Measurements from ENCODE around the gene WHRN.

Gene WHRN

GRCh38 chr9:114501796-114502682 lies 3.2 kb downstream of the WHRN start:
- POLR2A ChIA-PET: interaction anchor here (0.8 to 5.8 kb wide), 8 partner anchors 9 to 153 kb away, joined by 3 to 46 read pairs (median 3); partner anchors contain the start of genes ATP6V1G1 and TMEM268
- CTCF ChIA-PET: interaction anchor here (1.1 to 1.9 kb wide), 3 partner anchors 15 to 151 kb away, joined by 3 to 4 read pairs (median 3); no protein-coding TSS in a partner anchor
- DNase-seq (ENCODE audit: extremely low spot score): peak; percentile 37
- no peak for TF ChIP-seq L3MBTL2 (conservative IDR thresholded peaks at IDR 0.05)
- TF ChIP-seq NFRKB (IDR thresholded peaks at IDR 0.05): no peak
- TF ChIP-seq CTBP1 (IDR thresholded peaks at IDR 0.05; ENCODE audit: borderline replicate concordance): no peak
- no peak for TF ChIP-seq TARDBP (IDR thresholded peaks at IDR 0.05)
- no peak for TF ChIP-seq SUZ12 (IDR thresholded peaks at IDR 0.05)
- no peak for TF ChIP-seq ELF4 (IDR thresholded peaks at IDR 0.05)
- no peak for TF ChIP-seq BHLHE40 (IDR thresholded peaks at IDR 0.05; ENCODE audit: borderline replicate concordance)
- TF ChIP-seq FOXK2 (IDR thresholded peaks at IDR 0.05): no peak
- no peak for TF ChIP-seq HDGF (IDR thresholded peaks at IDR 0.05; ENCODE audit: borderline replicate concordance)
- TF ChIP-seq LEF1 (IDR thresholded peaks at IDR 0.05; ENCODE audit: borderline replicate concordance): no peak
- no peak for TF ChIP-seq FOXA1 (IDR thresholded peaks at IDR 0.05)

GRCh38 chr9:114500697-114501292 lies 4.5 kb downstream of the WHRN start:
- TF ChIP-seq LEF1 (IDR thresholded peaks at IDR 0.05; ENCODE audit: borderline replicate concordance): no peak
- TF ChIP-seq FOXA1 (IDR thresholded peaks at IDR 0.05): no peak
- TF ChIP-seq ARNT (IDR thresholded peaks at IDR 0.05): no peak
- no peak for TF ChIP-seq HDGF (IDR thresholded peaks at IDR 0.05; ENCODE audit: borderline replicate concordance)
- no peak for TF ChIP-seq FOXK2 (IDR thresholded peaks at IDR 0.05)
- no peak for TF ChIP-seq ZNF384 (IDR thresholded peaks at IDR 0.05)
- no peak for DNase-seq (ENCODE audit: extremely low spot score)
- ChIA-PET CTCF (no interaction called here), POLR2A (interaction anchor here (0.9 to 5.8 kb wide), 3 partner anchors 87 to 218 kb away, joined by 3 to 46 read pairs (median 3); partner anchors contain the start of gene ATP6V1G1)

- ChIA-PET CTCF (no interaction called here), POLR2A (interaction anchor here (0.9 to 5.8 kb wide), 2 partner anchors 88 to 218 kb away, joined by 3 to 46 read pairs; partner anchors contain the start of gene ATP6V1G1)
- no peak for DNase-seq (ENCODE audit: extremely low spot score)
- no peak for TF ChIP-seq FOXA1 (IDR thresholded peaks at IDR 0.05)
- no peak for TF ChIP-seq ZNF384 (IDR thresholded peaks at IDR 0.05)
- TF ChIP-seq LEF1 (IDR thresholded peaks at IDR 0.05; ENCODE audit: borderline replicate concordance): no peak
- no peak for TF ChIP-seq BHLHE40 (IDR thresholded peaks at IDR 0.05; ENCODE audit: borderline replicate concordance)
- no peak for TF ChIP-seq SUZ12 (IDR thresholded peaks at IDR 0.05)
Measured at GRCh38 chr9:114499941-114500696, 5.2 kb downstream of the WHRN start.

GRCh38 chr9:114499528-114499927 lies 5.7 kb downstream of the WHRN start:
- no peak for DNase-seq (ENCODE audit: extremely low spot score)
- TF ChIP-seq FOXM1 (IDR thresholded peaks at IDR 0.05; ENCODE audit: borderline replicate concordance): no peak
- TF ChIP-seq PKNOX1 (IDR thresholded peaks at IDR 0.05): no peak
- no peak for TF ChIP-seq LEF1 (IDR thresholded peaks at IDR 0.05; ENCODE audit: borderline replicate concordance)
- TF ChIP-seq ELF4 (IDR thresholded peaks at IDR 0.05): no peak
- no peak for TF ChIP-seq ARNT (IDR thresholded peaks at IDR 0.05)
- no peak for TF ChIP-seq BHLHE40 (IDR thresholded peaks at IDR 0.05; ENCODE audit: borderline replicate concordance)
- no peak for TF ChIP-seq SP1 (IDR thresholded peaks at IDR 0.05)
- TF ChIP-seq CTBP1 (IDR thresholded peaks at IDR 0.05; ENCODE audit: borderline replicate concordance): no peak
- TF ChIP-seq TARDBP (IDR thresholded peaks at IDR 0.05): no peak
- no peak for TF ChIP-seq SUZ12 (IDR thresholded peaks at IDR 0.05)
- TF ChIP-seq FOXK2 (IDR thresholded peaks at IDR 0.05): no peak
- TF ChIP-seq NFRKB (IDR thresholded peaks at IDR 0.05): no peak
- TF ChIP-seq L3MBTL2 (conservative IDR thresholded peaks at IDR 0.05): no peak
- TF ChIP-seq ZNF384 (IDR thresholded peaks at IDR 0.05): no peak
- no peak for TF ChIP-seq HDGF (IDR thresholded peaks at IDR 0.05; ENCODE audit: borderline replicate concordance)
- TF ChIP-seq FOXA1 (IDR thresholded peaks at IDR 0.05): no peak
- CTCF ChIA-PET: no interaction called here
- POLR2A ChIA-PET: interaction anchor here (5.8 kb wide), 1 partner anchor 88 kb away, joined by 46 read pairs; the partner anchor contains the start of gene ATP6V1G1

GRCh38 chr9:114497727-114498382 lies 7.4 kb downstream of the WHRN start:
- no peak for TF ChIP-seq SP1 (IDR thresholded peaks at IDR 0.05)
- DNase-seq (ENCODE audit: extremely low spot score): no peak
- ChIA-PET CTCF (no interaction called here), POLR2A (interaction anchor here (1.0 kb wide), 1 partner anchor 90 kb away, joined by 3 read pairs; the partner anchor contains the start of gene ATP6V1G1)

- no peak for TF ChIP-seq FOXM1 (IDR thresholded peaks at IDR 0.05; ENCODE audit: borderline replicate concordance)
- no peak for TF ChIP-seq ELF4 (IDR thresholded peaks at IDR 0.05)
- no peak for TF ChIP-seq PKNOX1 (IDR thresholded peaks at IDR 0.05)
- no peak for TF ChIP-seq L3MBTL2 (conservative IDR thresholded peaks at IDR 0.05)
- no peak for TF ChIP-seq CTBP1 (IDR thresholded peaks at IDR 0.05; ENCODE audit: borderline replicate concordance)
- TF ChIP-seq FOXK2 (IDR thresholded peaks at IDR 0.05): no peak
- no peak for TF ChIP-seq BHLHE40 (IDR thresholded peaks at IDR 0.05; ENCODE audit: borderline replicate concordance)
- TF ChIP-seq ARNT (IDR thresholded peaks at IDR 0.05): no peak
- TF ChIP-seq FOXA1 (IDR thresholded peaks at IDR 0.05): no peak
- TF ChIP-seq TARDBP (IDR thresholded peaks at IDR 0.05): no peak
- TF ChIP-seq NFRKB (IDR thresholded peaks at IDR 0.05): no peak
- no peak for TF ChIP-seq ZNF384 (IDR thresholded peaks at IDR 0.05)
- no peak for TF ChIP-seq SUZ12 (IDR thresholded peaks at IDR 0.05)
- no peak for TF ChIP-seq LEF1 (IDR thresholded peaks at IDR 0.05; ENCODE audit: borderline replicate concordance)
- no peak for TF ChIP-seq HDGF (IDR thresholded peaks at IDR 0.05; ENCODE audit: borderline replicate concordance)
- no peak for TF ChIP-seq SP1 (IDR thresholded peaks at IDR 0.05)
- ChIA-PET POLR2A (interaction anchor here (1.0 kb wide), 1 partner anchor 90 kb away, joined by 3 read pairs; the partner anchor contains the start of gene ATP6V1G1), CTCF (interaction anchor here (0.5 kb wide), 1 partner anchor 523 kb away, joined by 3 read pairs; no protein-coding TSS in a partner anchor)
- no peak for DNase-seq (ENCODE audit: extremely low spot score)
Measured at GRCh38 chr9:114497236-114497635, 8.0 kb downstream of the WHRN start.

All from HEK293T (cell line).